ACHN (cell line): ENCODE data around the gene SPATA31A1.
"Not testable (repeated sequence)": the region's sequence is repeated elsewhere in the genome, so short reads cannot be mapped to it uniquely, and the experiment has no call there.

Experiments
- DNase-seq: peaks from one replicate; pipeline ENCODE4 v3.0.0-alpha.2; 2015
- in situ Hi-C: cut with HindIII; loops from 2 replicates; pipeline ENCODE4 v1.10.0; 2017; ENCODE audit warnings: low sequenced_read_pairs, low pct_ligation_motif_present, low pct_unique_long_range_greater_than_20kb

Gene SPATA31A1

DNA sequence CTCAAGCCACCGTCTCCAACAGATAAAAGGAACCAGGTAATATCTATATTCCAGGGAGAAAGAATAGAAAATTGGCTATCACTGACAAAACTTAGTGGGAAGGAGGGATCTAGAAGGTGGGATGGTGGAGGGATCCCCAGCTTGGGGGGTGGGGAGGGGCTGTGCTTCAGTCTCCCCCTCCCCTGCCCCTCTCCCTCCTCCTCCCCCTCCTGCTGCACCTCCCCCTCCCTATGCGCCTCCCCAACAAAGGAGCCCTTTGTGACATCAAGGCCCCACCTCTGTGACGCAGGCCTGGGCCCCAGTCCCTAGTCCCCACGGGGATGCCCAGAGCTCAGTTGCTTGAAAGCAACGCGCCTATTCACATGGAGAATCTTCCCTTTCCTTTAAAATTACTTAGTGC is at the start of gene SPATA31A1:
Gene SPATA31A1, plus strand, starts transcription at position 301 of the 400 bp plus-strand sequence. Its CDS starts 62 bp downstream, at position 363.
- DNase-seq, in situ Hi-C loops: not testable (repeated sequence)

DNA sequence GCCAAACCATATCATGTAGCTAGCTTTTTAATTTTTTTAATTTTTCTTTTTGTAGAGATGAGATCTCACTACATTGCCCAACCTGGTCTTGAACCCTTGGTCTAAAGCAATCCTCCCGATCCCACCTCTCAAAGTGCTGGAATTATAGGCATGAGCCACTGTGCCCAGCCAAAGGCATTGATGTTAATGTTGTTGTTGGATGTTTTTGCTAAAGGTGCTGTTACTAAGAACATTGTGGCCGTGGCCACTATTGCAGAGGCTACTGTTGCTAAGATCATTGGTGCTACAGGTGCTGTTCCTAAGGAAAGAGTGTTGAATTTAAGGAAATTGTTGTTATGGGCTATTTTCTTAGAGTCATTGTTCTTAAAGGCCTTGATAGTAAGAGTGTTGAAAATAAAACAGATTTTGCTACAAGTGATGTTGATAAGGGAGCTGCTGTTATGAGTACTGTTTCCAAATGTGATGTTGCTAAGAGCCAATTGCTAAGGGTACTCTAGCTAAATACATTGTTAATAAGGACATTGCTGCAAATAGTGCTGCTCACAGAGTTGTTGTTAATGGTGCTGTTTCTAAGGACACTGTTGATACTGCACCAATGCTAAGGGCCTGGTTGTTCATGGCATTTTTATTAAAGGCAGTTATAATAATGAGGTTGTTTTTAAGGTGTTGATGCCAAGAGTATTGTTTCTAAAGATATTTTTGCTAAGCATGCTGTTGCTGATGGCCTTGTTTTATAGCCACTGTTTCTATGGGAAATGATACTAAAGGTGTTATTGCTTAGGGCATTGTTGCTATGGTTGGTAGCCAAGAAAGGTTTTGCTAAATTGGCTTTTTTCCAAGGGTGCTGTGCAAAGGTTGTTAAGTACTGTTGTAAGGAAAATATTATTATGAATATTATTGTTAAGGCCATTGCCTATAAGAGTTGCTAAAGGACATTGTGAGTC is 52.1 kb downstream of the SPATA31A1 start:
- DNase-seq, in situ Hi-C loops: not testable (repeated sequence)

DNA sequence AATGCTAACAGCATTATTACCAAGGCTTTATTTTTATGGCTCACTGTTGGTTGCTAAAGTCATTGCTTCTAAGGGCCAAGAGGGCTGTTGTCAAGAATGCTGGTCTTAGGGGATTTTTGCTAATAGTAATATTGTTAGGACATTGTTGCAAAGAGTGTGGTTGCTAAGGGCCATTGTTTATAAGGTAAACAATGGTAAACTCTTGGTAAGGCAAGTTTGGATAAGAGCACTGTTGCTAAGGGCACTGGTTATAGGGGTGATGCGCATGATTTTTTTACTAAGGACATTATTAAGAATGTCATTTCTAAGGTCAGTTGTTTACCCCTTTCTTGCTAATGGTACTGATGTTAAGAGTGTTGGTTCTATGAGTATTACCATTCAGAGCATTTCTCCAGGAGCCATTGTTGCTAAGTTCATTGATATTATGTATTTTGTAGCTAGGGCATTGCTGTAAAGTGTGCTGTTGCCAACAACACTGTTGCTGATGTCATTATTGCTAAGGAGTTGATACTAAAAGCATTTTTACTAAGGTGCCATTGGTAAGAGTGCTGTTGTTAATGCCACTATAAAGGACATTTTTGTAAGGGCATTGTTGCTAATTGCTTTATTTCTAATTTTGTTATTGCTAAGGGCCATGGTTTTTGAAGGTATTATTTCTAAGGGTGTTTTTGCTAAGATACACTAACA is 55.9 kb downstream of the SPATA31A1 start:
- DNase-seq, in situ Hi-C loops: not testable (repeated sequence)
